BLaER1 treated with 17β-estradiol and CSF1 and Interleukin-3, amounts not matched to agents 10 nM and 100 nM (cell line): Measurements from ENCODE around the gene LRRTM2.
"Not testable (repeated sequence)": the region's sequence is repeated elsewhere in the genome, so short reads cannot be mapped to it uniquely, and the experiment has no call there.

Experiments used
- H3K27ac ChIP-seq, 11 experiments: shearing (Covaris generic); formaldehyde crosslinking; 2 replicates each; pipeline ENCODE4 v1.8.1; 2022
- H3K27me3 ChIP-seq, 11 experiments: shearing (Covaris generic); formaldehyde crosslinking; 2 replicates each; pipeline ENCODE4 v1.8.1; 2022
- H3K36me3 ChIP-seq, 11 experiments: shearing (Covaris generic); formaldehyde crosslinking; 2 replicates each; pipeline ENCODE4 v1.8.1; 2022
- H3K4me1 ChIP-seq, 10 experiments: shearing (Covaris generic); formaldehyde crosslinking; 2 replicates each; pipeline ENCODE4 v1.8.1; 2022
- H3K4me2 ChIP-seq, 11 experiments: shearing (Covaris generic); formaldehyde crosslinking; 2 replicates each; pipeline ENCODE4 v1.8.1; 2022
- H3K4me3 ChIP-seq, 10 experiments: shearing (Covaris generic); formaldehyde crosslinking; 2 replicates each; pipeline ENCODE4 v1.8.1; 2022
- H3K9ac ChIP-seq, 11 experiments: shearing (Covaris generic); formaldehyde crosslinking; 2 replicates each; pipeline ENCODE4 v1.8.1; 2022
- H3K9me3 ChIP-seq, 11 experiments: shearing (Covaris generic); formaldehyde crosslinking; replicated peaks in 1 of 11; 2 replicates each; pipeline ENCODE4 v1.8.1; 2022
- H4K20me1 ChIP-seq, 11 experiments: shearing (Covaris generic); formaldehyde crosslinking; 2 replicates each; pipeline ENCODE4 v1.8.1; 2022
- Cebpa-rat ChIP-seq, 11 experiments: shearing (Covaris generic); IDR thresholded peaks; 2 replicates each; pipeline ENCODE4 v1.8.1; 2022

Gene LRRTM2

DNA sequence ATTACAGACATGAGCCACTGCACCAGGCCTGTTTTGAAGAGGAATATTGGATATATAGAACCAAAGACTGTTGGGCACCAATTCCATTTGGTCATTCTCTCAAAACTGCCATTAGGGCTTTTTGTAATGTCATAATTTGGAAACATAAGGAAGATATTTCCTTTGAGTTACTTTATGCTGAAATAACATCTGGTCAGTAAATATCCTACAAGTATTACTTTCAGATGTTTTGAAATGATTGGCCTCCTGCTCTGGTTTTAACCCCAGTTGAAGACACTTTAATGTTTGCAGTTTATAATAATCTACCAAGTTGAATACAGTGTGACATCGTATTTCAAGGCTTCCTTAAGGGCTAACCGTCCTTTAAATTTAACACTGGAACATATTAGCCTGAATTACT lies 33.6 kb downstream of the LRRTM2 start:
- peaks cover under 1 to 97% (median 62%) of the 10 kb centered on the region in 11 experiments; a peak in 16 of 22 replicates for H4K20me1 ChIP-seq
- no peaks in the 10 kb centered on the region for H3K27me3 ChIP-seq
- H3K4me2 ChIP-seq, result no peak overlapping the region
- no peak overlapping the region for H3K27ac ChIP-seq
- TF ChIP-seq Cebpa-rat (IDR thresholded peaks at IDR 0.05), result no peak
- peaks cover 0 to 8% (median 5%) of the 10 kb centered on the region in 10 experiments; a peak in 7 of 20 replicates for H3K4me1 ChIP-seq
- H3K4me3 ChIP-seq, result no peak overlapping the region
- peaks cover 23 to 62% (median 34%) of the 10 kb centered on the region in 11 experiments for H3K36me3 ChIP-seq
- H3K9ac ChIP-seq, result no peak overlapping the region
- H3K9me3 ChIP-seq, result peaks cover 0 to 5% (median 0%) of the 10 kb centered on the region in 11 experiments; a peak in 1 of 22 replicates

DNA sequence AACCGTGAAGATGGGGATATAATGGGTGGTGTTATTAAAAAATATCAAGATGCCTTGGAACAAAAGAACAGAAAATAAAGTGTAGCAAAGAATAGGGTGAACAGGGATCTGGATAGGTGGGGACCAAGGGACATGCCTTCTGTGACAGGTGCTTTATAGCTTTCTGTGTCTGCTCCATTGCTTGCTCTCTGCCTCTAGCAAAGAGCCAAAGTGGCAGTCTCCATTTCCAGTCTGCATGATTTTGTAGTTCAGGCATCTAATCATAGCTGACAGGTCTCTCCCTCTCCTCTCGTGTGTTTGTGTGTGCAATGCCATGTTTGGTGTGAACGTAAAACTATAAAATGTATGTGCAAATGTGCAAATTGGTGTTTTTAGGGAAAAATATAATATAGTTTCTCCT lies 35.0 kb downstream of the LRRTM2 start:
- Histone ChIP-seq H4K20me1 (peaks cover 4 to 97% (median 59%) of the 10 kb centered on the region in 11 experiments; a peak in 17 of 22 replicates), H3K27ac (no peak overlapping the region), H3K4me3 (no peak overlapping the region), H3K4me1 (peaks cover 0 to 8% (median 5%) of the 10 kb centered on the region in 10 experiments; a peak in 7 of 20 replicates), H3K9me3 (peaks cover 0 to 5% (median 0%) of the 10 kb centered on the region in 11 experiments; a peak in 1 of 22 replicates), H3K9ac (no peak overlapping the region), H3K27me3 (no peaks in the 10 kb centered on the region), H3K36me3 (peaks cover 26 to 67% (median 37%) of the 10 kb centered on the region in 11 experiments; a peak in 21 of 22 replicates), H3K4me2 (no peak overlapping the region)
- TF ChIP-seq Cebpa-rat (IDR thresholded peaks at IDR 0.05), result no peak

DNA sequence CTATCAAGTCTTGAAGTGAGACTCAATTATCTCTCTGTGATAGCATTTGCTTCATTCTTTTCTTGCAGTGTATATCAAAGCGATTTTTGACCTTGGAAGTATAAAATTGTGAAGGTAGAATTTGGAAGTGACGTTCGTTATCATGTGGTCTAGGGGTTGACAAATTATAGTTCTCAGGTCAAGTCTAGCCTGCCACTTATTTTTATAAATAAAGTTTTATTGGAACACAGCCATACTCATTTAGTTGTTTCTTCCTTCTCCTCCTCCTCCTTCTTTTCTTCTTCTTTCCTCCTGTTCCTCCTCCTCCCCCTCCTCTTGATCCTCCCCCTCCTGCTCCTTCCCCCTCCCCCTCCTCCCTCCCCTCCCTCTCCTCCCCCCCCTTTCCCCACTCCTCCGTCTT lies 38.0 kb downstream of the LRRTM2 start:
- no peak overlapping the region for H3K27ac ChIP-seq
- no peak overlapping the region for H3K4me3 ChIP-seq
- H3K4me2 ChIP-seq, result no peak overlapping the region
- peaks cover 0 to 9% (median 0%) of the 10 kb centered on the region in 11 experiments; a peak in 5 of 22 replicates for H3K9me3 ChIP-seq
- peaks cover 42 to 84% (median 53%) of the 10 kb centered on the region in 11 experiments; a peak in 21 of 22 replicates for H3K36me3 ChIP-seq
- H3K4me1 ChIP-seq, result peaks cover 1 to 7% (median 3%) of the 10 kb centered on the region in 10 experiments
- H4K20me1 ChIP-seq, result peaks cover 12 to 97% (median 58%) of the 10 kb centered on the region in 11 experiments; a peak in 20 of 22 replicates
- no peak overlapping the region for H3K9ac ChIP-seq
- no peaks in the 10 kb centered on the region for H3K27me3 ChIP-seq
- no peak for TF ChIP-seq Cebpa-rat (IDR thresholded peaks at IDR 0.05)

DNA sequence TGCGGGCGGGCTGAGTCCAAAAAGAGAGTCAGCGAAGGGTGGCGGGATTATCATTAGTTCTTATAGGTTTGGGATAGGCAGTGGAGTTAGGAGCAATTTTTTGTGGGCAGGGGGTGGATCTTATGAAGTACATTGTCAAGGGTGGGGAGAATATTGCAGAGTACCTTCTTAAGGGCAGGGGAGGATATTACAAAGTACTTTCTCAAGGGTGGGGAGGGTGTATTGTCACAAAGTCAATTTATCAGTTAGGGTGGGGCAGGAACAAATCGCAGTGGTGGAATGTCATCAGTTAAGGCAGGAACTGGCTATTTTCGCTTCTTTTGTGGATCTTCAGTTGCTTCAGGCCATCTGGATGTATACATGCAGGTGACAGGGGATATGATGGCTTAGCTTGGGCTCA lies 40.3 kb downstream of the LRRTM2 start:
- H3K27me3 ChIP-seq, H3K4me2 ChIP-seq, H3K4me3 ChIP-seq, H3K27ac ChIP-seq, H3K9ac ChIP-seq, H3K9me3 ChIP-seq: not testable (repeated sequence)
- H4K20me1 ChIP-seq, result peaks cover 23 to 97% (median 74%) of the 10 kb centered on the region in 11 experiments; a peak in 21 of 22 replicates
- H3K36me3 ChIP-seq, result peaks cover 27 to 82% (median 49%) of the 10 kb centered on the region in 11 experiments; a peak in 21 of 22 replicates
- H3K4me1 ChIP-seq, result peaks cover 8 to 17% (median 15%) of the 10 kb centered on the region in 10 experiments

DNA sequence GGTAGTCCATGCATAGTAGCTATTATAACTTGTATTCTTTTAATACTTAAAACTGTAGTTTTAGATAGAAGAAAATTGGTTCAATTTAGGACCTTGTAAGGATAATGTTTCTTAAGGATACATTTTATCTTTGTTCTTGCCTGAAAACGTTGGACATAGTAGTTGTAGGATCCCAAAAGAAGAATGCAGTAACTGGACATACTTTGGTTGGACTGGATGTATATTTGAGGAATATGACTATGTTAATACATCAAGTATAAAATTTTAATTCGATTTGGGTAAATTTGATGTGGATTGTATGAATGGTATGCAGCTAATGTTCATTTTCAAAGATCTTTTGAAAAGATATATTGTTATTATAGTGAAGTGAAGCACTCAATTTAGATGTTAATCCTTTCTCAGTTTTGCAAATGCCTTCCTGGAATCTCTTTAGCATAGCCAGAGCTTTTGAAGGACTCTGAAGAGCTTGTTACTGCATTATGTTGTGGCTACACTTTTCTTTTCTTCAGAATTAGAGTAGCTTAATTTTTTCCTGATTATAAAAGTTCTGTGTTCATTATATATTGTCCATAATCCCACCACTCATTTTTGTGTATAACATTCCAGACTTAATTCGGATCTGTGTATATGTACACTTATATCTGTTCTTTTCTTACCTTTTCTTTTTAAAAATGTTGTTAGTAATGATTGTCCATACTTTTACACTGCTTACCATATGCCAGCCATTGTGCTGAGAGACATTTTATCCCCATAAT lies 41.2 kb downstream of the LRRTM2 start:
- Histone ChIP-seq H3K36me3 (peaks cover 36 to 82% (median 56%) of the 10 kb centered on the region in 11 experiments), H3K27me3 (no peaks in the 10 kb centered on the region), H3K9me3 (peaks cover 0 to 9% (median 0%) of the 10 kb centered on the region in 11 experiments; a peak in 4 of 22 replicates), H3K4me2 (no peak overlapping the region), H3K4me1 (peaks cover 8 to 17% (median 15%) of the 10 kb centered on the region in 10 experiments), H4K20me1 (peaks cover 19 to 97% (median 70%) of the 10 kb centered on the region in 11 experiments; a peak in 21 of 22 replicates), H3K9ac (no peak overlapping the region), H3K4me3 (no peak overlapping the region), H3K27ac (no peak overlapping the region)
- TF ChIP-seq Cebpa-rat (IDR thresholded peaks at IDR 0.05), result no peak

DNA sequence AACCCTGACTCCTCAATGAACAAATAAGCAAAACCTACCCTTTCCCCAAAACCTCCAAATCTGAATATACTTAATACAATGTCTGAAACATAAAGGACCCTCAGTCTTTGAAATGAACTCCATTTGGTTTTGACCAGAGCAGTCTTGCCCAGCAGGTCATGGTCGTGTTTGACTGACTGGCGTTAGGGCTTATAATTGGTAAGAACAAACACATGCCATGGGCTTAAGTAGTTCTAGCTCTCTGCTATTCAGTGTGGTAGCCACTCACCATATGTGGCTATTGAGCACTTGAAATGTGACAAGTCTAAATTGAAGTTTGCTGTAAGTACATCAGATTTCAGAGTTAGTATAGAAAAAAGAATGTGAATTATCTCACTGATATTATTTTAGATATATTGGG lies 42.1 kb downstream of the LRRTM2 start:
- Histone ChIP-seq H3K27ac (no peak overlapping the region), H3K9me3 (peaks cover 0 to 9% (median 0%) of the 10 kb centered on the region in 11 experiments; a peak in 4 of 22 replicates), H3K27me3 (no peaks in the 10 kb centered on the region), H3K4me1 (peaks cover 8 to 17% (median 15%) of the 10 kb centered on the region in 10 experiments), H3K36me3 (peaks cover 43 to 87% (median 64%) of the 10 kb centered on the region in 11 experiments), H3K4me3 (no peak overlapping the region), H3K9ac (no peak overlapping the region), H4K20me1 (peaks cover 19 to 97% (median 63%) of the 10 kb centered on the region in 11 experiments; a peak in 21 of 22 replicates), H3K4me2 (no peak overlapping the region)
- TF ChIP-seq Cebpa-rat (IDR thresholded peaks at IDR 0.05), result no peak

DNA sequence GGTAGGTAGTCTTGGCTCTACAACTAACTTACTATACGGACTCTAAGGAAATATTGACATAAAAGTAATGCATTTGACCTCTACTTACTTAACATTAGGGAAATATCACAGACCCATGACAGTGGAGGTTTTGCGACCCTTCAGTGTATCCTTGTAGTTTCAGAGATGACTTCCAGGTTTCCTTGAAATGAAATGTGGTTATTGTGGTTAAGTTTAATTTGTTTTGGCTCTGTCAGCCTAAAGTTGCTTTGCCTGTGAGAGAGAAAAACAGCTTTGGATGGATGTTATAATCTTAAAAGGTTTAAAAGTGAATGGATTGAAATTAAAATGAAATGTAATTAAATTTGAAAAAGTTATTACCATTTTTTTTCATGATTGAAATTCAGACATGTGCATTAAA lies 42.9 kb downstream of the LRRTM2 start:
- Histone ChIP-seq H3K27me3 (no peaks in the 10 kb centered on the region), H3K4me2 (peak overlapping the region; percentile 14 to 61 (median 30); a peak in 17 of 22 replicates), H3K27ac (no peak overlapping the region), H3K36me3 (peaks cover 46 to 96% (median 70%) of the 10 kb centered on the region in 11 experiments), H3K4me1 (peaks cover 8 to 17% (median 15%) of the 10 kb centered on the region in 10 experiments), H3K4me3 (no peak overlapping the region), H3K9ac (no peak overlapping the region), H4K20me1 (peaks cover 16 to 98% (median 60%) of the 10 kb centered on the region in 11 experiments; a peak in 21 of 22 replicates), H3K9me3 (peaks cover 0 to 9% (median 0%) of the 10 kb centered on the region in 11 experiments; a peak in 4 of 22 replicates)
- TF ChIP-seq Cebpa-rat (IDR thresholded peaks at IDR 0.05), result no peak

DNA sequence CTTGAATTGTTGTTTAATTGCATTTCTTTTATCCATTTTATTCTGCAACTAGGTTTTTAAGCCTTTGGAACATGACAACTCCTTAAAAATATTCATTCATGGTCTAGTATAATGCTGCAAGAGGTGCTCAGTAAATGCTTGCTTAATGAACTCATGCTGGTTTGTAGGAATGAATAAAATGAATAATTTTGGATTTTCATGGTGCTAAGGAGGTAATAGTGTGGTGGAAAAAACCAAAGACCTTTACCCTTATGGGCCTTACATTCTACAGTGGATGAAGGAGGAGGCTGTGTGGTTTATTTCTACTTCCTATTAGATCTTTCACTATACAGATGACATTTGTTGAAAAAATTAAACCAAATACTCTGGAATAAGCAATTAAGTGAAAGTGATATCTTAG lies 43.4 kb downstream of the LRRTM2 start:
- Histone ChIP-seq H3K9ac (no peak overlapping the region), H3K27ac (no peak overlapping the region), H3K4me1 (peaks cover 8 to 17% (median 15%) of the 10 kb centered on the region in 10 experiments), H3K27me3 (no peaks in the 10 kb centered on the region), H3K4me2 (peak overlapping the region; percentile 14 to 61 (median 30); a peak in 17 of 22 replicates), H3K9me3 (peaks cover 0 to 9% (median 0%) of the 10 kb centered on the region in 11 experiments; a peak in 4 of 22 replicates), H4K20me1 (peaks cover 17 to 98% (median 59%) of the 10 kb centered on the region in 11 experiments; a peak in 21 of 22 replicates), H3K4me3 (no peak overlapping the region), H3K36me3 (peaks cover 51 to 96% (median 75%) of the 10 kb centered on the region in 11 experiments)
- no peak for TF ChIP-seq Cebpa-rat (IDR thresholded peaks at IDR 0.05)

DNA sequence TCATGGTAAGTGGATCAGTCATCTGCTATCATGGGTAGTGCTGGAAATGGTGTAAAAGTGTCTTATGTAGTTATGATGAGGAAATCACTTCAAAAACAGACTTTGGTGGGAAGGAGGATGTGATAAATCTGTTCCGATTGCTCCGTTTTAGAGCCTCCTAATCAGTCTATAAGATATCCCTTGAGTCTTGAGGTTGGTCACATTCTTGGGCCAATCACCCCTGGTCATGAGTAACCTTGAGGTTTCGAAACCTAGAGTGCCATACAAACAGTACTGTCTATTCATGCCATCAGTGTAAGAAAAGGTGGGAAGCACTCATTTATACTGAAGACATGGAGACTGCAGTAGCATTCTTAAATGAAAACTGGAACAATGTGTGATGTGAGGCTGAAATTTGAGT lies 45.8 kb downstream of the LRRTM2 start:
- Histone ChIP-seq H3K4me2 (no peak overlapping the region), H3K4me1 (peaks cover 12 to 22% (median 17%) of the 10 kb centered on the region in 10 experiments), H3K4me3 (no peak overlapping the region), H3K9ac (no peak overlapping the region), H3K36me3 (peaks cover 63 to 97% (median 80%) of the 10 kb centered on the region in 11 experiments), H4K20me1 (peaks cover 21 to 99% (median 52%) of the 10 kb centered on the region in 11 experiments; a peak in 21 of 22 replicates), H3K27ac (no peak overlapping the region), H3K27me3 (no peaks in the 10 kb centered on the region), H3K9me3 (peaks cover 0 to 5% (median 0%) of the 10 kb centered on the region in 11 experiments; a peak in 3 of 22 replicates)
- no peak for TF ChIP-seq Cebpa-rat (IDR thresholded peaks at IDR 0.05)
